Raji (cell line): ENCODE measurements around the gene COL25A1.

Experiments
- POLR2A ChIP-seq: IDR thresholded peaks from 2 replicates; pipeline ENCODE4 v1.6.1; 2011; ENCODE audit warnings: low read depth, low read length, control low read depth; ENCODE audit not compliant: insufficient read depth

Gene COL25A1

DNA sequence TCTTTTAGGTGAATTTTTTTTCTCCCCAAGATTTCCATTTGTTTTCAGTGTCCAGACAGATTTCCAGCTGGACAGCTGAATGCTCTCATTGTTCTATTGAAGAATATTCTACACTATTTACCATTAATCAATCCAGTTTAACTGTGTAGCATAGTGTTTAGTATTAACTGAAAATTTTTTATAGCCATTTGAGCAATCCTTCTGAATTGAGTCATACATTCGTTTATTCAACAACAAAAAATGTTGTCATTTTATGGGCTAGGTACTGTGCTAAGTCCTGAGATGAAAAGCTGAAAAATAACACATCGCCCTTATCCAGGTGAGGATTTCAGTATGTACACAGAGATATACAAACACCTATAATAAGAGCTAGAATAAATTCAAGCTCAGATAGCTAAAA is 223.3 kb downstream of the COL25A1 start:
- TF ChIP-seq POLR2A, result no peak

GRCh38 chr4:109078724-109079123 is 223.7 kb downstream of the COL25A1 start:
- TF ChIP-seq POLR2A, result no peak

- TF ChIP-seq POLR2A, result no peak
Observed at GRCh38 chr4:109077505-109077904, 225.0 kb downstream of the COL25A1 start.

DNA sequence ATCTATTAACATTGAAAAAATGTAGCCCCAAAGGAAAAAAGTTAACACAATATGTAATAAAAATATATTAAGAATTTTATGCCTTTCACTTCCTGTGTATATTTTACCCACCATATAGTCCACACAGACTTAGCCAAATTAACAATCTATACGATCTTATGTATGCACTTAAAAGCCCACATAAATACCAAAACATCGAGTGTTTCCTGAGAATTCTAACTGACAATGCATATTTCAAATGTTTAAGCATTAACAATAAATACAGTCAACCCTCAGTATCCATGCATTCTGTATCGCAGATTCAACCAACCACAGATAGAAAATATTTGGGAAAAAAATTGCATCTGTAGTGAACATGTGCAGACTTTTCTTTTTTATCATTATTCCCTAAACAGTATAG is 226.8 kb downstream of the COL25A1 start:
- TF ChIP-seq POLR2A, result no peak

- TF ChIP-seq POLR2A, result no peak
Observed at GRCh38 chr4:109072595-109072994, 229.9 kb downstream of the COL25A1 start.

DNA sequence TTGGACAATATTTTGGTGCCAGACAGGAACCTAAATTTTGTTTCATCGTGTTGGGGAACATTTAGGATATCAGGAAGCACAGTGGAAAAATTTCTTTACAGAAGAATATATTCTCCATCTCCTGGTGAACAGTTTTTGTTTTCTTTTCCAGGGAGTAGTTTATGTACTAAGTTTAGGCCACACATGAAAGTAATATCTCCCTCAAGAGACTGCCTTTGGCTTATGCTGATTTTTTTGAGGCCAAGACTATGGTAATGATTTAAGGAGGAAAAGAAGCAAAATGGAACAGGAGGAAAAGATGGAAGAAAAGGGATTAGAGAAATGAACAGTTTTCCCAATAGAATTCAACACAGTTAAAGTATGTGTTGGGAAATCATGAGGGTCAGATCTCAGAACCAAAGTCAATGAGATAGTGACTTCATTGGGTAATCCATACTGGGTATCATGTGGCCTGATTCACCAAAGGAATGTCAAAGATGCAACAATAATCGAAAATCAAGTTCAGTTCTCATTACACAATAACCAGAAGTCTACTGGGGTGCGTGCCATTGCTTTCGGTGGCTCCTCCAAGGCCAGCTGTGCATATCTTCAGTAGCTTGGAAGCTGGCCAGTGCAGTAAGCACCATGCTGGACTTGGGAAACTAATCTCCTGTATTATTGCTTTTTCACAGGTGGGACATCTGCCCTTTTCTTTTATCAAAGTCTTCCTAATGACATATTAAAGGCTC is 234.8 kb downstream of the COL25A1 start:
- TF ChIP-seq POLR2A, result no peak

- no peak for TF ChIP-seq POLR2A
Observed at GRCh38 chr4:109065006-109065405, 237.5 kb downstream of the COL25A1 start.

DNA sequence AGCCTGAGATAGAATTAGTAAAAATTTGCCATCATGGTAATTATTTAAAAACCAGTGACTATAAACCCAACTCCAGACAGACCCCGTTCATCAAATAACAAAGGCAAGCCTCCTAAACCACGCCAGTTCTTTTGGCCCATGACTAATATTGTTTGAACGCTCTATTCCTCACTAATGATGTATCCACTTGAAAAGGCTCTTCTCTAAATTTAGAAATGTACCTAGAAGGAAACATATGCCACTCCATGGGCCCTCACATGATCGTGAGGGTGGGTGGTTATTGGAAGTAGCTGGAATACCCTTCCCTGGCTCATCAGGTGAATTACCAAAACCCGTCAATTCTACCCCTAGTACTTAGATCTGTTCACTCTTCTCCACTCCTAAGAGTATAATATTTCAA is 249.2 kb downstream of the COL25A1 start:
- no peak for TF ChIP-seq POLR2A

DNA sequence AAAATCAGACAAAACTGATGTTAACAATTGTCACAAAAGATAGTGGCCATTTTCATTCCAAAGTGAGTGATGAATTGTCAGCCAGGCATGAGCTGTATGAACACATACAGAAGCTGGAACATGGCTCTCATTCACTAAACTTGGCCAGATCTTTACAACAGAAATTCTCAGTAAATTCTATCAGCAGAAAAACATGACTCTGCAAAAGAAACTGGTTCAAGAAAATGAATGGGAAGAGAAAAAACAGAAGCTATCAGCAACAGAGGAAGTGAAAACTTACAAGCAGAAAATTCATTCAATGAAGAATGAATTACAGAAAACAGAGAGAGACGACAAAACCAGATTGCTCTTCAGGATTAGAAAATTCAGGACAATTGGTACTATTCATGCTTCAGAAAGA is 249.6 kb downstream of the COL25A1 start:
- no peak for TF ChIP-seq POLR2A

GRCh38 chr4:109051054-109051453 is 251.4 kb downstream of the COL25A1 start:
- no peak for TF ChIP-seq POLR2A

GRCh38 chr4:109049926-109050325 is 252.5 kb downstream of the COL25A1 start:
- TF ChIP-seq POLR2A, result no peak

DNA sequence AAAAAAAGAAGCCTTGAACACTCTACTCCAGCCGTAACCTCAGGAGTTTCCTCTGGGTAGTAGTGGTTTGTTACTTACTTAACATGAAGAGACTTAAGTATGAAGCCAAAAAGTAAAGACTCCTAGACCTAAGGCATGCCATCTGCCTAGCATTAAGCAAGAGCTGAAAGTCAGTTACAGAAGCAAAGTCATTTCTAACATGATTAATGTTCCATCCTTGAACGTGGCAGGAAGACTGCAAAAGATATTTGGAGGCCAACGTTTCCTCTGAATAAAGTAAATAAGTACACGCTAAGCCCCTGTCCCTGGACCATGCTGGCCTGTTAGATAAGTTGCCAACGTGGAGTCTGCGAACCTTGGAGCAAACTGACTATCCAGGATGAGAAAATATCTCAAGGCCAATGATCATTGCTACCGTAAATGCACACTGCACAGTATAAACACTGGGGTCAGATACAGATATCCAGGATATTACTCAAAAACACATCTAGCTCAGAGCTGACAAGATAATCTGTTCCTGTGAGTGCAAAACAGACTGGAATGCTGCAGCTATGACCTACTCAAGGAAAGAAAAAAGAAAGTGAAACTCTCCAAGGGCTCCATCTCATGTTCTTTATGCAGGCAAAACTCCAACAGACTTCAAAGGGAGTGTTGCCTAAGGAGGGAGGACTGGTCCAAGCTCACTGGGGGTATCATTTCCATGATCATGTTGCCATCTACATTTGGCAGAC is 255.8 kb downstream of the COL25A1 start:
- TF ChIP-seq POLR2A, result no peak

DNA sequence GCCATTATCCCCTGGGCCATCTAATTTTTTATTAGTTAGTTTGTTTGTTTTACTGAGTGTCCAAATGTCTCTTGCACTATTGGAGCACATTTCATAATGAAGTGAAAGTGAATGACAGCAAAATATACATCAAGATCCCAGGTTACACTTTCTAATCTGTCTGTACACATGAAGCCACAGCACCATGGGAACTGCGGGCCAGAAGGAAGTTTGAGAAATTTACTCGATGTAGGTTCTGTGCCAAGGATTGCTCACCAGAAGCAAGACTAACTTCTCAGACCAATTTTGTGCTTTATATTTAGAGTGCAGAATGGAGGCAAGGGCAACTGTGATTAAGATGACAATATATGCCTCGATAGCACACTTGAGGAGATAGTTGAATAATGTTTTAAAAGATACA is 258.0 kb downstream of the COL25A1 start:
- no peak for TF ChIP-seq POLR2A

DNA sequence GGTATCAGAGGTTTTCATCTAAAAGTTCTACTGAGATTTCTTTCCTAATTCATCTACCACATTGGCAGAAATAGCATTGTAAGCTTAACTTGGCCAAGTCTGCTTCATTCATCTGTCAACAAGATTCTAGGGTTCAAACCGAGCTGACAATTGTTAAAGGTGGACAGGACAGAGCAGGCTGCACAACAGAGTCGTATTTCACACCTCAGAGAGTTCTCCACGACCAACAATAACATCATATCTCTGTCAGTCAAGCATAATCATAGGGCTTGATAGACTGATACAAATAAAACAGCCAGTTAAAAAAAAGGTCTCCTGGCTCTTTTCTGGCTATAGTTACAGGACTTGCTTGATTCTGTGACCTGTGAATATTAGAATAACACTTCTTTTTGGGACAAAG is 259.2 kb downstream of the COL25A1 start:
- TF ChIP-seq POLR2A, result no peak

DNA sequence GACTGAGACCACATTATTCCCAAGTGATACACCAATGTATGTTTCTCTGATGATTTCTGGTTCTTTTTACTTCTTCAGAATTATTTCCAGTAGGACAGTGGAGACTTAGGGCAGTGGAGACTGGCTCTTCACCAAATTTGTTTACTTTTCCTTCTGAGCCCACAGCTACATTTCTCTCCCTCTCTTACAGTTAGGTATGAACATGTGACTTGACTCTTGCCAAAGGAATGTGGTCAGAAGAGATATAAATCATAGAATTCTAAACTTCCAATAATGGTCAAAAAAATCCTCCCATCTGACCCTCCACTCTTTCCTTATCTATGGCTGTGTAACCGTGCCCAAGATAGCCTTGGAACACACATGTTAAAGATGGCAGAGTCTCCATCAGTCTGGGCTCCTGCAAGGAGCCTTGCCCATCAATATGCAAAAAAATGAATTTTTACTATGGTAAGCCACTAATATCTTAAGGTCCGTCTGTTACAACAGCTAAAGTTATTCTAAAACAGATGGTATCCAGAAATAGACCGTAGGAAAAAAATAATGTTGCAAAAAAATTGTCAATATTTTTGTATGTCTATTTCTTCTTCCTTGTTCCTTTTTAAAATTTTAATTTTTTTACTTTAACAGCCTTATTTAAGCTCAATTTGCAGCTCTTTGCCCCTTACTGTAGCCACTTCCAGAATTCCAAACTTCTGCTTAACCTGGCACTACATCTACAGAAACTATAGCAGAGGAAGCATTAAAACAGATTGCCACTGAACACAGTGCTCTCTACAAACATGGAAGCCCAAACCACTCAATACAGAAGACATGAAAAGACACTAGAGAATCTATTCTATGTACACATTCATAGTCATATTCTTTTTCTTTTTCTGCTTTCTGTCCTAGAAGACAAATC is 260.7 kb downstream of the COL25A1 start:
- TF ChIP-seq POLR2A, result no peak

- no peak for TF ChIP-seq POLR2A
Observed at GRCh38 chr4:109040441-109040840, 262.0 kb downstream of the COL25A1 start.

GRCh38 chr4:109037026-109037425 is 265.4 kb downstream of the COL25A1 start:
- TF ChIP-seq POLR2A, result no peak
